ENCODE data around the gene NUSAP1.

- TF ChIP-seq ZFP3 (CRISPR knock-in tag; IDR thresholded peaks at IDR 0.05) (no peak), TSHZ2 (CRISPR knock-in tag; IDR thresholded peaks at IDR 0.05) (no peak), PATZ1 (CRISPR knock-in tag; IDR thresholded peaks at IDR 0.05; ENCODE audit: borderline replicate concordance) (no peak), ZNF8 (CRISPR knock-in tag; IDR thresholded peaks at IDR 0.05) (no peak), ESRRG (CRISPR knock-in tag; IDR thresholded peaks at IDR 0.05) (no peak)
These were observed 75.6 kb downstream of the NUSAP1 start for GRCh38 chr15:41408234-41408641.

All from SK-N-SH treated with all-trans-retinoic acid at 6 μM for 48 hours (cell line).